Measurements from ENCODE around the gene GSTP1.
"Not testable (repeated sequence)": the region's sequence is repeated elsewhere in the genome, so short reads cannot be mapped to it uniquely, and the experiment has no call there.

Gene GSTP1

GRCh38 chr11:67583247-67584204, at the start of gene GSTP1:
TSS of gene GSTP1 (plus strand) at chr11:67583812. CDS start at chr11:67583844, 32 bp downstream.
- no peak for DNase-seq

GRCh38 chr11:67534070-67534679, 49.4 kb upstream of the GSTP1 start:
- no peak for DNase-seq

DNA sequence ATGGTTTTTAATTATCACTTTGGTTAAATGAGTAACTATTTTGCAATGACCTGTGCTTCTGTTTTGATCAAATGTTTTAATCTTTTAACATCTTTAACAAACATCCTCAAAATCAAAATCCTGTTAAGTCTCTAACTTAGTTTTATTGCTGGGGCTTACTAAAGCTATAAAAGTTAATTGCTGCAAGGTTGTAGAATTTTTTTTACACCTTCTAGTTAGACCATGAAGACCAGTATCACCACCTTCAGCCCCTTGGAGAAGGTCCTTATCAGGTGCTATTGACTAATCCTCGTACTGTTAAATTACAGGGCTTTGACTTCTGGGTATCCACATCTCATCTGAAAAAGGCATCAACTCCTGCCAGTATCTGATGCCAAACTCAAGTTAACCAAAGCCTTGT, 48.1 kb upstream of the GSTP1 start:
- DNase-seq = no peak

DNA sequence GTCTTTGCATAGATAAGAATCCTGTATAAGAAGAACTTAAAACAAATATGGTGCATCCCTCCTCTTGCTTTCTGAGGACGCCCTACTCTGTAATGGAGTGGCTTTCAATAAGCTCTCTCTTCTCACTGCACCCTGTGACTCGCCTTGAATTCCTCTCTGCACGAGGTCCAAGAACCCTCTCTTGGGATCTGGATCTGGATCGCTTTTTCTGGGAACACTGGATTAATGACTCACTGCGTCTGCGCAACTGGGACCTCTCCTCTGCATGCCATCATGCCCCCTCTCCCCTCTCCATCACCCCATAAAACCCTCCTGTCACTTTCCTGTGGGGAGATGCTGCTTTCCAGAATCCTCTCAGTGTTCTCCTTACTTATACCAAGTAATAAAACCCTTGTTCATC, 45.3 kb upstream of the GSTP1 start:
- DNase-seq = no peak

GRCh38 chr11:67538823-67539505, 44.6 kb upstream of the GSTP1 start:
- DNase-seq = no peak

DNA sequence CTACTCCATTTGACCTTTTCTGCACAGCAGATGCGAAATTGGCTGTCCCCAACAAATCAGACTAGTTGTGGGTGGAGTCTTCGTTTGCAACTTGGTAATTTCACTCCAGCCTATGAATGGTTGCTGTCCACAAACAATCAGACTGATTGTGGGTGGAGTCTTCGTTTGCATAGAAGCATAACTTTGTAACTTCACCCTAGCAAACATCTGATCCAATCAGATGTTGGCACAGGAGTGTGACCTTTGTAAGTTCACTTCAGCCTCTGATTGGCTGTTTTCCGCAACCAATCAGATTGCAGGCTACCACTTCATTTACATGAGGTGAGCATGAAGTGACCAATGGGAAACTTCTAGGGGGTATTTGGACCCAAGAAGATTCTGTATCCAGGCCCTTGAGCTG, 44.1 kb upstream of the GSTP1 start:
- DNase-seq = no peak

DNA sequence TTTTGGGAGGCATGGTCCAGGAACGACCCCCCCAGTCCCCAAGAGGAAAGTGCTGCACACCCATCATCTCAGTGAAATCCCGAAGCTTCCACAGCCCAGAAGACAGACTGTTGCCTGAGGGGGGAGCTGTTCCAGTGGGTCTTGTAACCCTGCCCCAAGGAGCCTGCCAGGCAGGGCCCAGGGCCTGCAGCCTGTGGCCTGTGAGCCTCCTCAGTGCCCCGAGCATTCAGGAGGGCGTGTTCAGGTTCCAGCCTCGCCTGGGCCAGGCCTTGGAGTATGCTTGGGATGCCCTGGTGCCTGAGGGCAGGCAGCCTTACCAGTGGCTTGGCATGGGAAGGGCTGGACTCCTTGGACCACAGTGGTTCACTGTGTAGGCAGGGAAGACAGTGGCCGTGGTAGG, 42.4 kb upstream of the GSTP1 start:
- DNase-seq = no peak

DNA sequence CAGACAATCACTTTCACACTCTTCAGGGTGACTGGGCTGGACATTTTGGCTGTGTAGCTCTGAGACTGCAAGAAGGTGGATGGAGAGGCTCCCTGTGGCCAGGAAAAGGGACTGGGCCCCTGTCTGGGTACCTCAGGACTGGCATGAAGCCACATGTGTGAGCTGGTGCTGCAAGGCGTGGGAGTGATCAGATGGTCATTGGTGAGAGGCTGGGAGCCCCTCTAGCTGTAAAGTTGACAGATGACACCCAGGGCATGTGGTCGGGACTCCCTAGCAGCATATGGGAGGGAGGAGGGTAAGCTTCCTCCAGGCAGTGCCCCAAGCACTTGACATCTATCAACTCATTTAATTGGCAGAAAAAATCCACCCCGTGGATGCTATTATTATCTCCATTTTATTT, 41.4 kb upstream of the GSTP1 start:
- no peak for DNase-seq

GRCh38 chr11:67542971-67543370, 40.6 kb upstream of the GSTP1 start:
- DNase-seq = no peak

DNA sequence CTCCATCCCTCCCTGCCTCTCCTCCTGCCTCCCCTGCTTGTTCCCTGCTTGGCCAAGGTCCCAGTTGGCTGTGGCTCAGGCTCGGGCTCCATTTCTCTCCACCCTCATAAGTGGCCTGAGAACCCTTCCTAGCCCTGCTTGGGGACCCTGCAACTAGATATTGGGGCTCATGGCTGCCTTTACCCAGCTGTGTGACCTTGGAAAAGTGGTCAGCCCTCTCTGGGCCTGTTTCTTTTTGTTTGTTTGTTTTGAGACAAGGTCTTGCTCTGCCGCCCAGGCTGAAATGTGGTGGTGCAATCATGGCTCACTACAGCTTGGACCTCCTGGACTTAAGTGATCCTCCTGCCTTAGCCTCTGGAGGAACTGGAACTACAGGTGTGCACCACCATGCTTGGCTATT, 40.0 kb upstream of the GSTP1 start:
- DNase-seq = no peak

DNA sequence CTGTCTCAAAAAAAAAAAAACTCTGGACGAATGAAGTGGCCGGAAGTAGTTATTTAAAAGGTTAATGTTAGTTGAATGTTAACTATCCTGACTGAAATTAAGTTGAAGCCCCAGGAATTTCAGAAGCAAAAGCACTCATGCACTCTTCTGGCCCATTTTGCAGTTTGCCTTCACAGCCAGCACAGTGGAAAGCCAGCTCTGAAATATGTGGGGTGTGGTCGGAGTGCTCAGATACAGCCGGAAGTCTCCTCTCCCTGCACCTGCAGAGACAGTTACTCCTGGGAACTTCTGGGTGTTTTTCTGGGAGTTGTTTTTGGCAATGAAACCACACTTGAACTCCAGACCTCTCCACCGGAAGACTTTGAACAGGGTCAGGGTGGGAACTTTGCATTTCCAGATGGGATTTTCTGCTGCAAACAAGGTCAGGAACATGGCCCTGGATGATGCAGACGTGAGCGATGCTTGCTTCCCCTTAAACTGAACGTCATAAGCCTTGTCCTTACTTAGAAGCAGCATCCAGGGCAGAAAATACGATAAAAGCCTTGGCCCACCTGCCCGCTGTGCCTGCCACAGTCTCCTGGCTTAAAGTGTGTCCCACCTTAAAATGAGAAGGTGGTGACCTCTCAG, 38.9 kb upstream of the GSTP1 start:
- DNase-seq = no peak

- DNase-seq = no peak
Measured at GRCh38 chr11:67545280-67545679, 38.3 kb upstream of the GSTP1 start.

GRCh38 chr11:67548112-67548511, 35.5 kb upstream of the GSTP1 start:
- DNase-seq = not testable (repeated sequence)

GRCh38 chr11:67548555-67549110, 35.0 kb upstream of the GSTP1 start:
- no peak for DNase-seq

- DNase-seq = no peak
Measured at GRCh38 chr11:67551127-67551526, 32.5 kb upstream of the GSTP1 start.

DNA sequence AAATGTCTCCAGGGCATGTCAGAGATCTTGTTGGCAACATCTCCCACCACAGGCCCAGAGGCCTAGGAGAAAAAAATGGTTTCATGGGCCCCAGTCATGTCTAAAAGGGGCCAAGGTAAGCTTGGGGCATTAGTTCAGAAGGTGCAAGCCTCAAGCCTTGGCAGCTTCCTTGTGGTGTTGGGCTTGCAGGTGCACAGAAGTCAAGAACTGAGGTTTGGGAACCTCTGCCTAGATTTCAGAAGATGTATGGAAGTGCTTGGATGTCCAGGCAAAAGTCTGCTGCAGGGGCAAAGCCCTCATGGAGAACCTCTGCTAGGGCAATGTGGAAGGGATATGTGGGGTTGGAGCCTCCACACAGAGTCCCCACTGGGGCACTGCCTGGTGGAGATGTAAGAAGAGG, 31.9 kb upstream of the GSTP1 start:
- not testable (repeated sequence) for DNase-seq

DNA sequence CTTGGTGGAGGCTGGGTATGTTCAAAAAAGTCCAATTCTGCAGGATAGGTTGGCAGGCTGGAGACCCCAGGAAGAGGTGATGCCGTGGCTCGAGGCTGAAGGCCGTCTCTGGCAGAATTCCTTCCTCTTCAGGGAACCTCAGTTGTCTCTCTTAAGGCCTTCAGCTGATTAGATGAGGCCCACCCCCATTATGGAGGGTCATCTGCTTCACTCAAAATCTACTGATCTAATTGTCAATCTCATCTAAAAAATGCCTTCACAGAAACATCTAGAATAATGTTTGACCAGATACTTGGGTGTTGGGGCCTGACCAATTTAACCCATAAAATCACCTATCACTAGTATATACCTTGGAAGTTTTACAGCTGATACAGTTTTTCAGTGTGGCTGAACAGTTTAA, 27.4 kb upstream of the GSTP1 start:
- DNase-seq = no peak

DNA sequence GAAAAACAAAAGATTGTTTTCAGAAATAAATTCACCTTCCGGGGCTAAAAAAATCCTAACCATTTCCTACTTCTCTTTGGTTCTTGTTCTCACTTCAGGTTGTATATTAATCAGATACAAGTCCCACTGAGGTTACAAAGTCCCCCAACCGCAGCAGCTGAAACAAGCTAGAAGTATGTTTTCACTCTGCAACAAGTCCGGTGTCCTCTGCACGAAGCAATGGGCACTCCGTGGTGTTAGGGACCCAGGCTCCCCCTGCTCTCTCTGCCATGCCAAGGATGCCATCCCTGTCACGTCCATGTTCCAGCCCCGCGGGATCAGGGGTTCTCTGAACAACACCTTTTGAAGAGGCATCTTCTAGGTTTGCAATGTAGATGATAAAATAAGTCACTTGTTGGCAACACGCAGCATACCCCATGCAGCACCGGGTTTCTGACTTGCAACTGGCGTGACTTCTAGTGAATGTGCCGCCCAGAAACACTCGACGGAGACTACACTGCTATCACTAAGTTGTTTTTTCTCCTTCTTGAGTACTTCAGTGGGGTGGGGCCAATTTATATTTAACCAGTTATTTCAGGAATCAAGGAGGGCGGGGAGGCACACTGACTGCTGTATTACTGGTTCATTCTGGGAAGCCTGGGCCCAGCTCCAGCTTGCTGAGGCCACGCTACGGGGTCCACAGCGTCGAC, 25.4 kb upstream of the GSTP1 start:
- DNase-seq = no peak

GRCh38 chr11:67561971-67562619, 21.5 kb upstream of the GSTP1 start:
- no peak for DNase-seq

DNA sequence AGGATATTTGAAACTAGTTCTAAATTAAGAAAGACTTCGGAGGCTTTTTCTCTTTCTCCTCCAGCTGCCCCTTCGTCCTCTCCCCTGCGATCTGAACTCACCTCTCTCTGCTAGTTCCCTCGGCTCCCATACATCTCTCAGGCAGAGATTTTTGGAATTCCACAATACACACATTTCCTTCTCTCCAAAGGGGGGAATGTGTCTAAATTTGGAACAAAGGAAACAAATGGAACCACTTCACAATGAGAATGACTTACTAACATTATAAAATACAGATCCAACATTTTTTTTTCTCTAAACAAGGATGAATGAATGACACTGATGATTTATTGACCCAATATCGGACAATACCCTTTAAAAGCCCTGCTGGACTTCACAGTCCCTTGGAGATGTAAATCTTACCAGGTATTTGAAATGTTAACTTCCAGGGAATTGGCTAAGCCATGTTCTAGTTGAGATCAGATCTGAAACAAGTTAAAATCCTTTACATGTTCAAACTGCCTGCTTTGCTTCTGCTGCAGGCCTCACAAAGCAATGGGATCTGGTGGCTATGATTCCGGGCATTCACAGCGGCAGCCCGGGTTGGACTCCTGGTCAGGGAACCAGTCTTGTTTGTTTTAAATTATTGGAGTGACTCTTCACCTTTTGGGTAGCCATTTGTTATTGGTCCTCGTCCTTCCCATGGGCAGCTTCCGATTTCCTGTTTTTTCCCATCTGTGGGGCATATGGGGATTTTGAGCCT, 20.5 kb upstream of the GSTP1 start:
- DNase-seq = no peak

DNA sequence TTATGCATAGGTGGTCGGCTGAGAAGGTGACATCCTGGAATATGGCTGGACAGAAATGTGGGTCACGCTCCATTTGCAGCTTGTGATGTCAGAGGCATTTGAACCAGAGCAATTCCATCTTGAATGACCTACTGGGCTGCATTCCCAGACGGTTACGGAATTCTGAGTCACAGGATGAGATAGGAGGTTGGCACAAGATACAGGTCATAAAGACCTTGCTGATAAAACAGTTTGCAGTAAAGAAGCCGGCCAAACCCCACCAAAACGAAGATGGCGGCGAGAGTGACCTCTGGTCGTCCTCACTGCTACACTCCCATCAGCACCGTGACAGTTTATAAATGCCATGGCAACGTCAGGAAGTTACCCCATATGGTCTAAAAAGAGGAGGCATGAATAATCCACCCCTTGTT, 19.9 kb upstream of the GSTP1 start:
- DNase-seq = not testable (repeated sequence)
